ENCODE results near the gene AKAP8L.

AKAP8L gene

GRCh38 chr19:15448778-15449619, 30.2 kb upstream of the AKAP8L start:
- DNase-seq = no peak

- no peak for DNase-seq
Measured at GRCh38 chr19:15448044-15448777, 29.4 kb upstream of the AKAP8L start.

- DNase-seq = no peak
Measured at GRCh38 chr19:15447057-15447456, 28.3 kb upstream of the AKAP8L start.

GRCh38 chr19:15445807-15446376, 27.1 kb upstream of the AKAP8L start:
- DNase-seq = no peak

GRCh38 chr19:15445227-15445605, 26.4 kb upstream of the AKAP8L start:
- DNase-seq = no peak

- no peak for DNase-seq
Measured at GRCh38 chr19:15444505-15445226, 25.9 kb upstream of the AKAP8L start.

- DNase-seq = no peak
Measured at GRCh38 chr19:15443838-15444237, 25.1 kb upstream of the AKAP8L start.

- no peak for DNase-seq
Measured at GRCh38 chr19:15443325-15443724, 24.5 kb upstream of the AKAP8L start.

- no peak for DNase-seq
Measured at GRCh38 chr19:15442142-15442920, 23.5 kb upstream of the AKAP8L start.

GRCh38 chr19:15441317-15441716, 22.5 kb upstream of the AKAP8L start:
- no peak for DNase-seq

GRCh38 chr19:15439821-15440641, 21.2 kb upstream of the AKAP8L start:
- no peak for DNase-seq

GRCh38 chr19:15439078-15439799, 20.5 kb upstream of the AKAP8L start:
- DNase-seq = no peak

- DNase-seq = no peak
Measured at GRCh38 chr19:15438577-15438976, 19.8 kb upstream of the AKAP8L start.

- no peak for DNase-seq
Measured at GRCh38 chr19:15438124-15438496, 19.3 kb upstream of the AKAP8L start.

- no peak for DNase-seq
Measured at GRCh38 chr19:15437355-15438123, 18.8 kb upstream of the AKAP8L start.

- DNase-seq = no peak
Measured at GRCh38 chr19:15436826-15437110, 18.0 kb upstream of the AKAP8L start.

GRCh38 chr19:15436012-15436825, 17.4 kb upstream of the AKAP8L start:
- DNase-seq = no peak

GRCh38 chr19:15433519-15434069, 14.8 kb upstream of the AKAP8L start:
- no peak for DNase-seq
